Gastroesophageal sphincter (tissue), 4 donors: ENCODE results near the gene ANKS1B. TPM values are rescaled to one million over a fixed set of nuclear protein-coding genes. Genes with fewer than 3 reads are reported as not detected.
"Not testable (repeated sequence)": the region's sequence is repeated elsewhere in the genome, so short reads cannot be mapped to it uniquely, and the experiment has no call there.

ENCODE experiments used
- ATAC-seq: fragments of 150-250 bp; one replicate; pipeline ENCODE4 v1.9.1; 2016; ENCODE audit warnings: mild to moderate bottlenecking, moderate library complexity
- H3K27ac ChIP-seq, 4 donors: fragments of 200-600 bp; sonication (generic) in 3 of 4; 1 replicate in 3 of 4; 2 replicates in 1 of 4; pipeline ENCODE4 v1.5.1; 2016 to 2019
- H3K27me3 ChIP-seq: fragments of 200-600 bp; sonication (generic); one replicate; pipeline ENCODE4 v1.5.1; 2019
- H3K36me3 ChIP-seq, 2 donors: fragments of 200-600 bp; sonication (generic); one replicate each; pipeline ENCODE4 v1.5.1; 2019; ENCODE audit warnings: control low read depth in 1 of 2
- H3K4me1 ChIP-seq, 3 donors: fragments of 200-600 bp; sonication (generic); 1 replicate in 2 of 3; 2 replicates in 1 of 3; pipeline ENCODE4 v1.5.1; 2016 to 2019; ENCODE audit warnings: control low read depth in 2 of 3
- H3K4me3 ChIP-seq, 2 donors: fragments of 200-600 bp; sonication (generic); one replicate each; pipeline ENCODE4 v1.5.1; 2019; ENCODE audit warnings: mild to moderate bottlenecking in 1 of 2, moderate library complexity in 1 of 2
- H3K9me3 ChIP-seq, 3 donors: fragments of 200-600 bp; sonication (generic); one replicate each; pipeline ENCODE4 v1.5.1; 2017 to 2019; ENCODE audit warnings: control low read depth in 2 of 3
- CTCF ChIP-seq, 4 experiments: fragments of 200-600 bp in 2 of 4; fragments of 450-650 bp in 2 of 4; sonication (generic) in 1 of 4; IDR thresholded peaks; one replicate each; pipeline ENCODE4 v1.5.1; 2017 to 2019; ENCODE audit warnings: antibody characterized with exemption in 4 of 4, mild to moderate bottlenecking in 2 of 4, moderate library complexity in 2 of 4
- EP300 ChIP-seq: sonication (generic); formaldehyde crosslinking; IDR thresholded peaks from one replicate; pipeline ENCODE4 v1.6.1; 2017; ENCODE audit warnings: antibody characterized with exemption, mild to moderate bottlenecking
- POLR2A ChIP-seq, 2 donors: fragments of 450-650 bp; IDR thresholded peaks; one replicate each; pipeline ENCODE4 v1.6.1; 2017; ENCODE audit warnings: antibody characterized with exemption in 2 of 2, mild to moderate bottlenecking in 2 of 2, moderate library complexity in 1 of 2
- POLR2AphosphoS5 ChIP-seq: sonication (generic); formaldehyde crosslinking; IDR thresholded peaks from one replicate; pipeline ENCODE4 v1.6.1; 2017; ENCODE audit warnings: antibody characterized with exemption
- WGBS, 2 donors: methylation state at CpG; one replicate each; pipeline ENCODE4 v1.1.5; 2018; ENCODE audit warnings: low coverage in 1 of 2; 5-methylcytosine and 5-hydroxymethylcytosine counted together
- total RNA-seq, 4 donors: library from RNA; depleted of rRNA; stranded (reverse); fragments of >200 nt; gene quantifications; one replicate each; pipeline ENCODE4 v1.1.0, GENCODE V29; 2016

ANKS1B gene
- total RNA-seq, 4 donors from 2014 or later = 9.9 to 31.1 (median 21.4) TPM

- 78 to 84% methylated on average over 2 of the region's 2 CpGs for WGBS, 2 donors
- Histone ChIP-seq H3K27ac (no peak overlapping the region), H3K9me3 (no peaks in the 10 kb centered on the region), H3K27me3 (no peaks in the 10 kb centered on the region), H3K4me3 (no peak overlapping the region), H3K36me3 (no peaks in the 10 kb centered on the region), H3K4me1 (no peaks in the 10 kb centered on the region)
- no peak for ATAC-seq
- TF ChIP-seq POLR2AphosphoS5 = no peak
- no peak for TF ChIP-seq POLR2A (IDR thresholded peaks at IDR 0.05)
- no peak for TF ChIP-seq EP300
- TF ChIP-seq CTCF (IDR thresholded peaks at IDR 0.05) = no peak
Measured at GRCh38 chr12:100024974-100025555, 40.3 kb upstream of the ANKS1B start.

GRCh38 chr12:100020370-100020769 is 35.6 kb upstream of the ANKS1B start:
- TF ChIP-seq POLR2A (IDR thresholded peaks at IDR 0.05) (no peak), EP300 (no peak), POLR2AphosphoS5 (no peak), CTCF (IDR thresholded peaks at IDR 0.05) (no peak)
- Histone ChIP-seq H3K27ac (no peak overlapping the region), H3K4me3 (no peak overlapping the region), H3K9me3 (no peaks in the 10 kb centered on the region), H3K27me3 (no peaks in the 10 kb centered on the region), H3K36me3 (no peaks in the 10 kb centered on the region), H3K4me1 (no peaks in the 10 kb centered on the region)
- 64% methylated on average over 1 of the region's 1 CpG; no CpG with 5 or more reads in 1 of the 2 donors for WGBS, 2 donors
- ATAC-seq = no peak

GRCh38 chr12:100017056-100017455 is 32.3 kb upstream of the ANKS1B start:
- Histone ChIP-seq H3K36me3 (no peaks in the 10 kb centered on the region), H3K4me1 (no peaks in the 10 kb centered on the region), H3K27me3 (no peaks in the 10 kb centered on the region), H3K4me3 (no peak overlapping the region), H3K27ac (no peak overlapping the region), H3K9me3 (no peaks in the 10 kb centered on the region)
- 80 to 94% methylated on average over 3 of the region's 3 CpGs for WGBS, 2 donors
- no peak for ATAC-seq
- TF ChIP-seq POLR2AphosphoS5 (no peak), POLR2A (IDR thresholded peaks at IDR 0.05) (no peak), EP300 (no peak), CTCF (IDR thresholded peaks at IDR 0.05) (no peak)

- not testable (repeated sequence) for H3K4me3 ChIP-seq, ATAC-seq, H3K4me1 ChIP-seq, H3K27me3 ChIP-seq, H3K36me3 ChIP-seq, H3K27ac ChIP-seq, H3K9me3 ChIP-seq
- WGBS, 2 donors = 89% methylated on average over 3 of the region's 4 CpGs; no CpG with 5 or more reads in 1 of the 2 donors
Measured at GRCh38 chr12:100016304-100016703, 31.6 kb upstream of the ANKS1B start.

- H3K4me1 ChIP-seq, ATAC-seq: not testable (repeated sequence)
Measured at GRCh38 chr12:100005846-100006245, 21.1 kb upstream of the ANKS1B start.

GRCh38 chr12:99997806-99998205 is 13.1 kb upstream of the ANKS1B start:
- Histone ChIP-seq H3K4me1 (no peaks in the 10 kb centered on the region), H3K27me3 (no peaks in the 10 kb centered on the region), H3K36me3 (no peaks in the 10 kb centered on the region), H3K9me3 (no peaks in the 10 kb centered on the region), H3K27ac (no peak overlapping the region), H3K4me3 (no peak overlapping the region)
- no peak for TF ChIP-seq EP300
- TF ChIP-seq POLR2A (IDR thresholded peaks at IDR 0.05) = no peak
- TF ChIP-seq CTCF (IDR thresholded peaks at IDR 0.05) = no peak
- no peak for TF ChIP-seq POLR2AphosphoS5
- 63 to 75% methylated on average over 1 of the region's 1 CpG for WGBS, 2 donors
- ATAC-seq = no peak

More at GRCh38 chr12:100005846-100006245, 21.1 kb upstream of the ANKS1B start:
- H3K27ac ChIP-seq, H3K27me3 ChIP-seq, H3K36me3 ChIP-seq, H3K9me3 ChIP-seq, H3K4me3 ChIP-seq: not testable (repeated sequence)
- WGBS, 2 donors = 47 to 81% methylated on average over 4 of the region's 9 CpGs
